T-helper 2 cell treated with Interferon-gamma antibody and Interleukin-4, amounts not matched to agents 100 ng/mL and 5 ng/mL, for 36 hours (primary cell): ENCODE results near the gene AIMP1. TPM values are rescaled to one million over a fixed set of nuclear protein-coding genes. Genes with fewer than 3 reads are reported as not detected.

Experiments used
- intact Hi-C: fragments of 100-400 bp; cut with micrococcal nuclease; formaldehyde crosslinking; loops from one replicate; pipeline ENCODE4 v1.15.1; 2023
- total RNA-seq: library from RNA; stranded (reverse); gene quantifications from 2 replicates; pipeline ENCODE4 v1.2.3, GENCODE V29; 2022

Gene AIMP1
- 49.8 and 50.8 TPM in 2 replicates for total RNA-seq

- intact Hi-C loops, result loop anchor here (1.0 to 5.0 kb wide), 4 partner anchors 608 to 1404 kb away; partner anchors contain the start of genes GSTCD, INTS12, PAPSS1 and PPA2
Observed at GRCh38 chr4:106315968-106316772, at the start of gene AIMP1, which contains the start of gene TBCK. Gene AIMP1 (plus strand): TSS chr4:106316550. CDS start chr4:106325010, 8,460 bp downstream. Gene TBCK (minus strand): TSS chr4:106316209. CDS start chr4:106308960, 7,249 bp downstream.

GRCh38 chr4:106268786-106269185 is 47.6 kb upstream of the AIMP1 start:
- intact Hi-C loops, result loop anchor here (5.0 kb wide), 1 partner anchor 629 kb away; no protein-coding TSS in a partner anchor

DNA sequence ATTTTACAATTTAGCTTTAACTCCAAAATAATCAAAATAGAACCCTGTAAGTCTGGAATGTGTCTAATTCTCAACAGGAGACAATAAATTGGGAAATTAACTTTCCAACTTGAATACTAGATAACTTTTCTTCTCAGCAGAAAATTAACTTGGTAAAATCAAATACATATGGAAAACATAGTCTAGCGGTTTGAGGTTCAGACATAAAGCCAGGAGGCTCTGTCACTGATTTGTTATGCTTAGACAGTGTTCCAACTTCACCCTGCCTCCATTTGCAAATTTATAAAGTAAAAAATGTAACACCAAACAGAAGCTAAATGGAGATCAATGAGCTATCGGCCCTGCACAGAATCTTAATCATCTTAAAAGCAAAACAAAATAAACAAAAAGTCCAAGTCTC is 46.6 kb upstream of the AIMP1 start:
- intact Hi-C loops, result loop anchor here (5.0 kb wide), 1 partner anchor 628 kb away; no protein-coding TSS in a partner anchor

DNA sequence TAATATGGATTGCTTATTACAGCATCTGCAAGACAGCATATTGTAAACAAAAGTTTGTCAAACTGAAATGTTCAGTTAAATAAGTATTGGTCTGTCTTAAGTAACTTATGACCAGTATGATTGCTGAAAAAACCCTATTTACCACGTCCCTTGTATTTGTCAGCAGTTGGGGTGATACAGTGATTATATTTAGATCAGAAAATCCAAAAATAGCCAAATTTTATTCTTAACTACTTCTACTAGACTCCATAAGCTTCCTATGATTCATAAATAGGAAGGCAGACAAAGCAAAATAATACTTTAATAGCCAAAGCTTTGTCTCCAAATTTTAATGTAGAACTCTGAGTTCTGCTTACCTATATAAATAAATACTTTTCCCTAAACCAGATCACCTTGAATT is 45.6 kb upstream of the AIMP1 start:
- intact Hi-C loops, result no loop called here

DNA sequence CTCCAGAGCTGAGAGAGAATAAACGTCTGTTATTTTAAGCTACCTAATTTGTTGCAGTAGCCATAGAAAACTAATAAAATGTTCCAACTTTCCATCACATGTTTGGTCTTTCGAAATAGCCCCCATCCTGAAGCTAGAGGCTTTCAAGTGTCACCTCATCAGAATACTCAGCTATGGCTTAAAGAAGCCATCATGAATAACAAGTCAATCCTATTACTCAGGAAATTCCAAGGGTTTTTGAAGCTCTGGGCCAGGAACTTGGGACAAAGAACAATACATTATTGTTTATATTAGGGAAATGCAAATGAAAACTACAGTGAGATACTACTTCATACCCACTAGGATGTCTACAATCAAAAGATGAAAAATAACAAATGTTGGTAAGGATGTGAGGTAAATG is 42.5 kb upstream of the AIMP1 start:
- intact Hi-C loops, result no loop called here

- intact Hi-C loops, result no loop called here
Observed at GRCh38 chr4:106277140-106277675, 39.1 kb upstream of the AIMP1 start.

- intact Hi-C loops, result no loop called here
Observed at GRCh38 chr4:106284227-106284626, 32.1 kb upstream of the AIMP1 start.

DNA sequence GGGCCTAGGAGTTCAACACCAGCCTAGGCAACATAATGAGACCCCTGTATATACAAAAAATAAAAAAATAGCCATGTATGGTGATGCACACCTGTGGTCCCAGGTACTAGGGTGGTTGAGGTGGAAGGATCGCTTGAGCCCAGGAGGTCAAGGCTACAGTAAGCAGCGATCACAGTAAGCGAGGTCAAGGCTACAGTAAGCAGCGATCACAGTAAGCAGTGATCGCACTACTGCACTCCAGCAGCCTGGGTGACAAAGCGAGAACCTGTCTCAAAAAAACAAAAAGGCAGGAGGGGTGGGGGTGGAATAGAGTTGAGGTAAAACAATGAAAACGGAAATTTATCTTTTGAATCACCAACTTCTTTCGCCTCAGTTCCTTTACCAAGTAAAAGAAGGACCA is 29.7 kb upstream of the AIMP1 start:
- intact Hi-C loops, result no loop called here

GRCh38 chr4:106287353-106287969 is 28.9 kb upstream of the AIMP1 start:
- intact Hi-C loops, result no loop called here

- intact Hi-C loops, result no loop called here
Observed at GRCh38 chr4:106289737-106290136, 26.6 kb upstream of the AIMP1 start.

DNA sequence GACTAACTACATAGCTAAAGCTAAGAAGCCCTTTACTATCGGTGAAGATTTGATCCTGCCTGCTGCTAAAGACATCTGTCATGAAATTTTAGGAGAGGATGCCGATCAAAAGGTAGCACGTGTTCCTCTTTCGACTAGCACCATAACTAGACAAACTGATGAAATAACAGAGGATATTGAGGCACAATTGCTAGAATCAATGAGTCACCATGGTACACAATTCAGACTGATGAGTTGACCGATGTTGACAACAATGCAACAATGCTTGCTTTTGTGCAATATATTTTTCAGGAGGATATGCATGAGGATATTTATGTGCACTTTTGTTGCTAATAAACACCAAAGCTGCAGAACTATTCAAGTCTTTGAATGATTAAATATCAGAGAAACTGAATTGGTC is 24.7 kb upstream of the AIMP1 start:
- intact Hi-C loops, result no loop called here

DNA sequence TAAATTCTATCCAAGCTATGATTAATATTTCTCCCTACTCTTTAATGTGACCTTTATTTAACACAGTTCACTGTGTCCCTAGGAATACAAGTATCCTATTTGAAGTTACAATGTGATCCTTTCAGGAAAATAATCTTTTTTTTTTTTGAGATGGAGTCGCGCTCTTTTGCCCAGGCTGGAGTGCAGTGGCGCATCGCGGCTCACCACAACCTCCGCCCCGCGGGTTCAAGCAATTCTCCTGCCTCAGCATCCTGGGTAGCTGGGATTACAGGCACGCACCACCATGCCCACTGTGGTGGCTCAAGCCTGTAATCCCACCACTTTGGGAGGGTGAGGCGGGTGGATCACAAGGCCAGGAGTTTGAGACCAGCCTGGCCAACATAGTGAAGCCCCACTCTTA is 22.3 kb upstream of the AIMP1 start:
- intact Hi-C loops, result no loop called here

- intact Hi-C loops, result no loop called here
Observed at GRCh38 chr4:106297245-106298035, 18.9 kb upstream of the AIMP1 start.

- intact Hi-C loops, result no loop called here
Observed at GRCh38 chr4:106299977-106300376, 16.4 kb upstream of the AIMP1 start.

DNA sequence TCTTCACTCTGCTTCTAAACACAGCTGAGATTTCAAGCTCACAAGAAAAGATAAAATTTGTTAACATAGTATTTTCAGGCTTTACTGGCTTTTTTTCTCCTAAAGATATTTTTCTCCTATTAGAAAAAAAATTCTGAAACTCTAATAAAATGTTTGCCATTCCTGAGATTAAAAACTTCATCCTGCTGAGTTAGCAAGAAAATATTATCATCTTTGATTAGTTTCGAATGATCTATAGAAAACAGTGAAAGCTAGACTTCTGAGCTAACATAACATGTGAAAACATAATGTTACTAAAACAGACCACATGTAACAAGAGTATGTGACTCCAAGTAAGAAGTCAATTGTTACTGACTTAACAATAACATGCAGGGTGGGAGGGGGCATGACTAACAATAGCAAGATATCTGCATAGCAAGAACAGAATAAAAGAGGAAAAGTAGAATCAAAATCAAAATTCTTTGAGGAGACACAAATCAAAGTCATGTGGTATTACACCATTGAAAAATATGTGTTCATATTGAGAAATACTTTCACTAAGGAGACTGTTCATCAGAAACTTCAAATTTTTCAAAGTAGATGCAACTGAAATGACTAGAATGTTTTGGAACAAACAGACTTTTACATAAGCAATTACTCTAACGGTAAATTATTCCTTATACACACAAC is 14.8 kb upstream of the AIMP1 start:
- intact Hi-C loops, result no loop called here

GRCh38 chr4:106302062-106302438 is 14.3 kb upstream of the AIMP1 start:
- intact Hi-C loops, result no loop called here

GRCh38 chr4:106303548-106304281 is 12.6 kb upstream of the AIMP1 start:
- intact Hi-C loops, result no loop called here

DNA sequence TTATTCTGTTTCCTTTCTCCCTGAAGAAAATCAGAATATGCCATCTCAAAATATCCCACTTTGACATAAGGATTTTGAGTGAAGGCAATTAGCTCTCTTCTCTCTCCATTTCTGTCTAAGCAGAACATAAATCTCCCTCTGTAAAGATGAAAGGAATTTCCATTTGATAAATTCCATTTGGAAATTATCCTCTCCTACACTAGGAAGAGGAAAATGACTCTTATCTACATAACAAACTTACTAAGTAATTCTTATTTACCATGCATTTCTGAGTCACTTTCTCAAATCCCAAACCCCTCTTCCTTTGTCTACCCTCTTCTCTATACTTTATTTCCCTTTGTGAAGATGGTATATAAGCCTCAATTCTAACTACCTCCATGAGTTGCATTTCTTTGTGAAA is 11.7 kb upstream of the AIMP1 start:
- intact Hi-C loops, result no loop called here

DNA sequence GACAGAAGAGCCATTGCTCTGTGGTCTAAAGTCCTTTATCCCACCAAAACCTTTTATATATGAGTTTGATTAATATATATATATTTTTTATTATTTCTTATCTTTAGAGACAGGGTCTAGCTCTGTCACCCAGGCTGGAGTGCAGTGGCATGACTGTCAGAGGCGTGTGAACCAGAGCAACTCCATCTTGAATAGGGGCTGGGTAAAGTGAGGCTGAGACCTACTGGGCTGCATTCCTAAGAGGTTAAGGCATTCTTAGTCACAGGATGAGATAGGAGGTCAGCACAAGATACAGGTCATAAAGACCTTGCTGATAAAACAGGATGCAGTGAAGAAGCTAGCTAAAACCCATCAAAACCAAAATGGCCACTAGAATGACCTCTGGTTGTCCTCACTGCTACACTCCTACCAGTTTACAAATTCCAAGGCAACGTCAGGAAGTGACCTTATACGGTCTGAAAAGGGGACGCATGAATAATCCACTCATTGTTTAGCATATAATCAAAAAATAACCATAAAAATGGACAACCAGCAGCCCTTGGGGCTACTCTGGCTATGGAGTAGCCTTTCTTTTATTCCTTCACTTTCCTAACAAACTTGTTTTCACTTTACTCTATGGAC is 10.8 kb upstream of the AIMP1 start:
- intact Hi-C loops, result no loop called here

DNA sequence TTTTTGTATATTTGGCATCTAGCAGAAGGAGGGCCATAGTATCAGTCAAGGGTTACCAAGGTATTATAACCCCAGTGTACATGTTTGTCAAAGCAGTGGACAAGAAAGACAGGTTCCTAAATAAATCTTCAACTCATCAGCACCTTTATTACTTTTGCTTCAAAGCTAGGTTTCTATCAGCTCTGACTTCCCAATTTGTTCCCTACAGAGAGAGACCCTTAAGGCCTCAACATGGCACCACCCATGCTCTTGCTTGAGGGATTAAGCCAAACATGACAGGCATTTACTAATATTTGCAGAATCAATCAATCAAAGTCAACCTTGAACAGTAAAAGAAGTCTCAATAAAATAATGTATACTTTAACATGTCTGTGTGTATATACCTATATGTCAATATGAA is 9.8 kb upstream of the AIMP1 start:
- intact Hi-C loops, result no loop called here
